NCI-H2196 (cell line): ENCODE data around the gene CUX1.
"Not testable (repeated sequence)": the region's sequence is repeated elsewhere in the genome, so short reads cannot be mapped to it uniquely, and the experiment has no call there.

Experiments
- DNase-seq: peaks from one replicate; lab custom pipeline; 2025; ENCODE audit not compliant: unreplicated experiment; lab: John Stamatoyannopoulos, UW

Gene CUX1

DNA sequence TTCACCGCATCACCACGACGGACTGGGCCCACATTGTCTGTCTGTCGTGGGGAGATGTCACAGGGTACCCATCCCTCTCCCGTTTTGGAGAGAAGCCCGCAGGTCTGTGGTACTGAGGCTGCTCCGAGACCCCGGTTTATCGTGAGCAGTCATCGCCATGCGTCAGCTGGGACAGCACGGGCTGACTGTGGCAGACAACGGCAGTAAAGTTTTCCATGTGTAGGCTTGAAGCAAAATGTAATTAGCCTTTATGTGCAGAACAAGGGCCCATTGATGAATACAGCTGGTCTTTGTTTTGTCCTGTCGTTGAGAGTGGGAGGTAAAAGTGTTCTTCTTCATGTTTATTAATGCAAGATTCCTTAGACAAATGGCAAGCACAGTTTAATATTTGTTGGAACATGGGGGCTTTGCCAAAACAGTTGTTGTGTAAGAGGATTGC lies 301.8 kb downstream of the CUX1 start:
- DNase-seq = no peak

DNA sequence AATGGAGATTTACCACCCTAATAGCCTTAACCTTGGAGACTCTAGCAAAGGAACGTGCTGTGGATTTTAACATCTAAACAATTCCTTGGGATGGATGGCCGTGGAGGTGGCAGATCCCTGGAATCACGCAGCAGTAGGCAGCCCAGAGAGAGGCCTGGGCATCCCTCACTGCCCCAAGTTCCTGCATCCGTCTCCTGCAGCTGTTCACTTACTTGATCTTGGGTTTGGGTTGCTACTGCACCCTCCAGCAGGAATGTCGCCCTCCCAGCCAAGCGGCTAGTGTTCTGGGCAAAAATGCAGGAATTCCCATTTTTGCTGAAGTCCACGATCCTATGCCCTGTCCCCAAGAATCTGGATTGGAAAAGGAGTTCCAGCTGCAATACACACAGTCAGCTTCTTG lies 302.5 kb downstream of the CUX1 start:
- DNase-seq = no peak

DNA sequence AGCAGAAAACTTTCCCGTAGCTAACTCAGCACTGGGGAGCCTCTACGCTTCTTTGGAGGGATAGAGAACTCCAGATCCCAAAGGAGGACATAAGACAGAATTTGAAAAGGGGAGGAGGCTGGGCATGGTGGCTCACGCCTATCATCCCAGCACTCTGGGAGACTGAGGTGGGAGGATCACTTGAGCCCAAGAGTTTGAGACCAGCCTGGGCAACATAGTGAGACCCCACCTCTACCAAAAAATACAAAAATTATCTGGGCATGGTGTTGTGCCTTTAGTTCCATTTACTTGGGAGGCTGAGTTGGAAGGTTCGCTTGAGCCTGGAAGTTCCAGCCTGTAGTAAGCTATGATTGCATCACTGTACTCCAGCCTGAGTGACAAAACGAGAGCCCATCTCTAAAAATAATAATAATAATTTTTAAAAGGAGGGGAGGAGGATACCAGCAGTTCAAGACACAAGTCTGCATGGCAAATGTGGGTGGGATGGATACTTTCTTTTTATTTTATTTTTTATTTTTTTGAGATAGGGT lies 303.3 kb downstream of the CUX1 start:
- DNase-seq = no peak

DNA sequence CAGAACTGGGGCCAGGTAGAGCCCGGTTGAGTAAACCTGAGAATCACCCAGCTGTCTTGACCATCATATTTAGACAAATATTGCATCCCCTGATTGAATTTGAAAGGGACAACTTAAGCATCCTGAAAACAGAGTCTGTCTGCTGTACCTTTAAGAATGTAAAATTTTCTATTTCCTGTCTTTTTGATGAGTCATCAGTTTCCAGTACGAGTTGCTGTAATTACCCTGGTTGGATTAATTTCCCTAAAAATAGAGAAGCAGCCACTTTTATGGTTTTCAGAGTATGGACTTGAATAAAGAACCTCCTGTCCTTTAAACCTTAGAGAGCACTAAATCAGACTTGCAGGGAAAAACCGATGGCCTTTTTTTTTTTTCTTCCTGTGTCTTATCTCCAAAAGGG lies 304.6 kb downstream of the CUX1 start:
- no peak for DNase-seq

DNA sequence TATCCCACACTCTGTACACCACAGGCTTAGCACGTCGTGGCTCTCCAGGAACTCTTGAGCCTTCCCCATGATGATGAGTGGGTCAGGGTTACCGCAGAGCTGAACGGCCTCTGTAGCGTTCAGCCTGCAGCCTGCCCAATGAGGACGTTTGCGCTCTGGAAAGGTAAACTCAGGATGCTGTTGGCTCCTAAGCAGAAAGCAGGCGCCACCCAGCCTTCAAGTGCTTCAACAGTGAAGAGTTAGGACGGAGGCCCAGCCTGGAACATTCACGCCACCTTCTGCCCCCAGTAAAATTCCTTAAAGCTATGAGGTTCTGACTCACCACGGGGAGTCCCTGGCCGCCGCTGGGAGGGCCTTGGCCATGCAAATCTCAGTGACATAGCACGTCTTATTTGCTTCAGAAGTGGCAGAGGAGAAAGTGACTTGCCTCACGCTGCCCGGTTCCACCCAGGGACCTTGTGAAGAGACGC lies 307.7 kb downstream of the CUX1 start:
- no peak for DNase-seq

DNA sequence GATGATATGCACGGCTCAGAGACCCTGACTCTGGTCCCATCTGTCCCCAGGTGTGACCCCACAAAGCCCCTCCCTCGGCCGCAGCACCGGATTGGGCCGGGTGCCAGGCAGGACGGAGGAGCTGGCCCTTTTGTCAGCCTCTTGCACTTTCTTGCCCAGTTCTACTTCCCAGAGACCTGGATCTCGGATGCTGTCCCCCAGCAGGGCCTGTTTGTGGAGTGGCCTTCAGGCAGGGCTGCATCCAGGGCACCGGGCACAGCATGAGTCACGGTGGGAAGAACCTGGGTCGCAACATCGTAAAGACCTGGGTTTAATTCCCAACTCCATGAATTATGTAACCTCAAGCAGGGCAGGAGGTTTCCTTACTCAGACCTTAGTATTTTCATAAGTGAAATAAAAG lies 310.9 kb downstream of the CUX1 start:
- DNase-seq = no peak

DNA sequence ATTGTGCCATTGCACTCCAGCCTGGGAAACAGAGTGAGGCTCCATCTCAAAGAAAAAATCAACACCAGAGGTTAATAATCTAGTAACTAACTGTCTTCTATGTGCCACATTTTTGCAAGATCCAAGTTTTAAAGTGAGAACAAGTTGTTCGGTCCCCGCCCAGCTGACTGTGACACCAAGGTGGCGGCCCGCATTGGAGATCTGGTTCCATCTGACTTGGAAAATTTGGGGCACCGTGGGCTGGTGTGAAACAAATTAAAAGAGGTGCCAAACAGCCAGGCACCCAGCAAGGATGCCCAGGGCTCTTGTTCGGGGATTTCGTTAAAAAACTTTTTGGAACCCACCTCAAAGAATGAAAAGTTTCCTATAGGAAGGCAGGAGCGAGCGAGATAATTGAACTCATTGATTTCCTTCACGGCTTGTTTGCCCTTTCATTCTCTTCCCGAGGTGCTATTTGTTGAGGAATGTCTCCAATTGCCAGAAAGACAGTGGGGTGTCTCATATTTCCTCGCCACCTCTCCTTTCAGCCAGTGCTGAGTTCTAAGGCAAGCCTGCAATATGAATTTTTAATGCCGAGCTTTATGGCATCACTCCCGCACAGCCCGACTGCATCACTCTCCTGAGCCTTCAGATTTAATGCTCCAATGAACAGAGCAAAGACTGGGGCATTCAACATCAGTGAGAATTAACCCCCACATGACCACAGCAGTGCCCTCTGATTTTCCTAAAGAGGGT lies 312.4 kb downstream of the CUX1 start:
- no peak for DNase-seq

DNA sequence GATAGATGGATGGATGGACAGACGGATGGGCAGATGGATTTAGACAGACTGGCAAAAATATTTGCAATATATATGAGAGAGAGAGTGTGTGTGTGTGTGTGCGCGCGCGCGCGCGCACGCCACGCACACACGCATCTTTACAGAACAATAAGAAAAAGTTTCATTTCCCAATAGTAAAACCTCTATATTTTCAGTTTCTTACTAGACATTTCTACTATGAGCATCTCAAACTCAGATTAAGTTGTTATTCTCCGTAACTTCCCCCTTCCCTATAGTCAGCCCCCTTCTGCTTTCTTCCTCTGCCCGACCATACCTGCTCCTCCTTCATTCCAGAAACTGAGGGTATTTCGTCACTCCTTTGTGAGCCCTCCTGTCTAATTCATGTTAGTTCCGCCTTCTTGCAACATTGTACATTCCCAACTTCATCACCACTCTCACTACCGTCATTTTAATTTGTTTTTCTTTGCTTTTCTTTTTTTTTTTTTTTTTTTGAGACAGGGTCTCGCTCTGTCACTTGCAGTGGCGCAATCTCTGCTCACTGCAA lies 314.9 kb downstream of the CUX1 start:
- no peak for DNase-seq

DNA sequence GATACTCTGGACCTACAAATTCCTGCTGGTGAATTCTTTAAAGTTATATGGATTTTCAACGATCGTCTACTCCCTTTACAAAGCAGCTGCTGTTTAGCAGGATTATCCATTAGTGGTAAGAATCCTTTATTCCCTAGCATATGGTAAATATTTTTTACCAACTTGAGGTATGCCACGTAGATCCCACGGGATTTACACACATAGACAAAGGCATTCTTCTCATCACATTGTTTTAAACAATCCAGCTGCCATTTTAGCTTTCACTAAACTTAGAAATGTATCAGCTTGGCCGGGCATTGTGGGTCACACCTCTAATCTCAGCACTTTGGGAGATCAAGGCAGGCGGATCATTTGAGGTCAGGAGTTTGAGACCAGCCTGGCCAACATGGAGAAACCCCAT lies 321.2 kb downstream of the CUX1 start:
- no peak for DNase-seq

DNA sequence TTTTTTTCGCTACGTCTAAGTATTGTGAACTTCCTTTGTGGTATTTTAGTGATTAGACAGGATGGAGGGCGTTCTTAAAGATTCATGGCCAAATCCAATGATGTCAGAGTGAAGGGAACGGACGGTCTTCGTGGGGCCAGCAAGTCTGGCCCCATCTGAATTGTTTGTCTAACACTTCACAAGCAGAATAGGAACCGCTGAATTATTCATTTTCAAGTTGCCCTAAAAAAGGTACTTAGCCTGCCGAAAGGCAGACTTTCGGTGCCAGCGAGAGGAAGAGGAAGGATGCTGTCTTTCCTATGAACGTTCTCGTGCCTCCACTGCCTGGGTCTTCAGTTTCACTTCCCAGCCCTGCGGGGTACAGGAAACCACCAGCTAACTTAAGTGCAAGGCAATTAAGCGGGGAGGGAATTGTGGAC lies 323.5 kb downstream of the CUX1 start:
- DNase-seq = no peak

DNA sequence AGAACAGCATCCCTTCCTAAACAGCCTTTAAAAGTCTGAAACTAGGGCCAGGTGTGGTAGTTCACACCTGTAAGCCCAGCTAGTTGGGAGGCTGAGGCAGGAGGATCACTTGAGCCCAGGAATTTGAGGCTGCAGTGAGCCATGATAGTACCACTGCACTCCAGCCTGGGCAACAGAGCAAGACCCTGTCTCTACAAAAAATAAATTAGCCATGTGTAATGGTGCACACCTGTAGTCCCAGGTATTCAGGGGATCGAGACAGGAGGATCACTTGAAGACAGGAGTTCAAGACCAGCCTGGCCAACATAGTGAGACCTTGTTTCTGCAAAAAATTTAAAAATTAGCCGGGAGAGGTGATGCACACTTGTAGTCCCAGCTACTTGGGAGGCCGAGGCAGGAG lies 325.0 kb downstream of the CUX1 start:
- DNase-seq = not testable (repeated sequence)

DNA sequence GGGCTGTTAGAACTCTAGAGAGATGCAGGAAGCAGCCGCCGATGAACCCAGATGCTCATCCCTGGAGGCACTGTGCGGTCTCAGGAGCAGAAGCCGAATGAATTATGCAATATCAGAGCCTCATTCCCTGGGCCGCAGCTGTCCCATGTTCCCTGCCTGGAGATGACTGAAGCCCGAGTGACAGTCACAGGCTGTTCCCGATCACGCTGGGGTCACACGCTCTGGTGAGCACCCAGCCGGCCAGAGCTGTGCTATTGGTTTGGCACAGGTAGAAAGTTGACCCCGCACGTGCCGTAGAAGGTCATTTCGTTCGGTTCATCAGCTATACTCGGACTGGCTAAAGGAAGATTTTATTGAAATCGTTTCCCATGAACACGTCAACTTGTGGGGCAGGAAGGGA lies 328.7 kb downstream of the CUX1 start:
- no peak for DNase-seq

DNA sequence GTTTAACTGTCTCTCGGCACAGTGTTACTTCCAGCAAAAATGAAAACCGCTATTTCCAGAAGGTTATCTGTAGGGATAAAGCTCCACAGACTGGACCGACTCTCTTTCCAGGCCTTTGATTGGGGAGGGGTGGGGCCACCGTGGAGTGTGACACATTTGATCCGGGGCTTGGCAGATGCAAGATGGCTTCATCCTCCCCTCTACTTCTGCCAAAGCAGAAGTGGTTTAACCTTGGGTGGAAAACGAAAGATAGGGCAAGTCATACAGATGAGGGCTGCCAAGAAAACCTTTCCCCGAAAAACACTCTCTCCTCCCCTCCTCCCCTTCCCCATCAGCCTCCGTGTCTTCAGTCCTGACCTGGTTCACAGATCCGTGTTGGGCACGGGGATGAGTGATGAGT lies 329.6 kb downstream of the CUX1 start:
- DNase-seq = no peak

DNA sequence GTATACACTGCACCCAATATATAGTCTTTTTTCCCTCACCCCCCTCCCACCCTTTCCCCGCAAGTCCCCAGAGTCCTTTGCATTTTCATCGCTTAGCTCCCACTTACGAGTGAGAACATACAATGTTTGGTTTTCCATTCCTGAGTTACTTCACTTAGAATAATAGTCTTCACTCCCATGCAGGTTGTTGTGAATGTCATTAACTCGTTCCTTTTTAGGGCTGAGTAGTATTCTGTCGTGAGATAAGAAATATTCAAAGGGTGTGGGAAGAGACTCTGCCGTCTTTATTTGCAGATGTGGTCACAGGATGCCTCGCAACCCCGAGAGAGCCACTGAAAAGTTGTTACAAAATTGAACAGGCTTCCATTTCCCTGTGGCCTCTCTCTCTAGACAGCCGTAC lies 331.4 kb downstream of the CUX1 start:
- no peak for DNase-seq

DNA sequence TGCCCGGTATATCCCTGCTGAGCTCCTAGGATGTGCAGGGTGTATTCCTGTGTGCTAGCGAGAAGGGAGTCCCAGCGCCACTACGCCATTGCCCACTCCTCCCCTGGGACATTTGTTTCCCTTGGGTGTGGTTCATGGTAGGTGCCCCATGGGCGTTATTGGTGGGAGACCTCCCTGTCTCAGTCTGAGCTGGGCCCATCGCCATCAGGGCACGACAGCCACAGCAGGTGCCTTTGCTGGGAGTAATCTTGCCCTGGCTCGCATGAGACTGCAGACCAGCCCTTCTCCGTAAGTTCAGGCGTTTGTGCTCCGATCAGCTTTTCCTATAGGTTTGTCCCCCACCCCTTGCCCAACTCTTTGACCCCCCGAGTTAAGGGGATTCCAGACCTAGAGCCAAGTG lies 332.0 kb downstream of the CUX1 start:
- no peak for DNase-seq

DNA sequence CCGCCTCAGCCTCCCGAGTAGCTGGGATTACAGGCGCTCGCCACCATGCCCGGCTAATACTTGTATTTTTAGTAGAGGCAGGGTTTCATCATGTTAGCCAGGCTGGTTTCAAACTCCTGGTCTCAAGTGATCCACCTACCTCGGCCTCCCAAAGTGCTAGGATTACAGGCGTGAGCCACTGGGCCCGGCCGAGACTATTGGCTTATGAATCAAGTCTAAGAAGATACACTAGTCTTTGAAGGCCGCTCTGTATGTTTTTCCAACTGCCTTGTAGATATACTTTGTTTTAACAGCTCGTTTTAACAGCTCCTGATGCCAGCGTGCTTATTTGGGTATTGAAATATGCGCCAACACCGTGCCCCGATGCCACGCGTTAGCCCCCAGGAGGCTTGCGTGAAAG lies 332.8 kb downstream of the CUX1 start:
- no peak for DNase-seq

DNA sequence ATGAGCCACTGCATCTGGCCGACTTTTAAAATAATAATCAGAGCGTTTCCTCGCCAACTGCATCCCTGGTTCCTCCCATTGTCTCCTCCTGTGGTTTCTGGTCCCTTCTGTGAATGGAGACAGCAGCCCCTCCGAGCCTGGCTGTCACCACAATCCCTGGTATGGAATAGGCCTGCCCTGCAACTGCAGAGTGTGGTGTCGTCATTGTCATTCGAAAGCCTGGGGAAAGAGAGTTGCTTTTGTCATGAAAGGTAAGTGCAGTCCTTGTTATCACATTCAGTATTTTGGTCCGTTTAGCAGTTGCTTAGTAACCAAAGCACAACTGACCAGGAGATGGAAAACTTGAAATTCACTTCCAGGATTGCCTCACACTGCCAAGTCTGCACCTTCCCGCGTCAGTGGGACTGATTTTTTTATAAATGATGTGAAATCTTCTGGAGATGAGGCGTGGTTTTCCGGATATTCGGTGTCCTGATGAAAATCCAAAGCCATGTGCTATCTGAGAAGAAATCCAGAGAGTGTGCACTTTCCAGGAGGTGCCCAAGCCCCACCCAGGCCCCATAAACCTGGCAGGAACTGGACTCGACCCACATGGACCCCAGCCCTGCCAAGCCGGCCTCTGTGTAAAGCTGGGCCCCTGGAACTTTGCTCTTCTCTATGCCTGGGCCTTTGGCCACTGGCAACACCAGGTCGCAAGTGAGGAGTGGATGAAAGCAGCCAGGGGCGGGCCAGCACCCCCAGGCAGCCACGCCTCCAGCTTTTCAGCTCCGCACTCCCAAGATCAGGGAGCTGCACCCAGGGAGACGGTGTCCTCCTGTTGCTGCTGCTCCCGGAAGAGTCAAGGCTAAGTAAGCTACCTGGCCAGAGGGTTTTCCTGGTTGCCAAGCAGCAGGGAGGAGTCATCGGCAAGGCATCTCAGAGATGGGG lies 335.5 kb downstream of the CUX1 start:
- DNase-seq = peak; percentile 34

DNA sequence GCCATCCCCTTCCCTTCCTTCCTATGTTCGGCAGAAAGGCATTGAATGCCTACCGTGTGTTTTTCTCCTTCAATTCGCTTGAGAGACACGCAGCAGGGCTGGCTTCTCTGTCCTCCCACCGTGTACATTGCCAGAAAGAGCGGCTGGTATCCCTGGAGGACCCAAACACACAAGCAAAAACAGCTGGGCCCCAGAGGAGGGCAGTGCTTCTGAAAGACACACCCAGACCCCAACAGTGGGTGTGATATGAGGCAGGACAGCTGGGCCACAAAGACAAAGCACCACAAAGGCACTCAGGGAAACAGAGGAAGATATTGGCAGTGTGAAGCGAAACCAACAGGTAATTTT lies 336.1 kb downstream of the CUX1 start:
- no peak for DNase-seq

DNA sequence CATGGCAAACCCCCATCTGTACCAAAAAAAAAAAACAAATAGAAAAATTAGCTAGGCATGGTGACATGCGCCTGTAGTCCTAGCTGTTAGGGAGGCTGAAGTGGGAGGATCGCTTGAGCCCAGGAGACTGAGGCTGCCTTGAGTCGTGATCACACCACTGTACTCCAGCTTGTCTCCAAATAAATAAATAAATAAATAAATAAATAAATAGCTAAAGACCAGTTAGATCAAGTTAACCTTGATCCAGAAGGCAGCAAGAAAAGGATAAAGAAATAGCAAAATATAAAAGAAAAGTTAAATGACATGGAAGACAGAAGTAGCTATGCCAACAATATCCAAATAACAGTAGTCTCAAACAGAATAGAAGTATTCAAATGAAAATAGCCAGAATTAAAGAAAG lies 337.0 kb downstream of the CUX1 start:
- DNase-seq = no peak

DNA sequence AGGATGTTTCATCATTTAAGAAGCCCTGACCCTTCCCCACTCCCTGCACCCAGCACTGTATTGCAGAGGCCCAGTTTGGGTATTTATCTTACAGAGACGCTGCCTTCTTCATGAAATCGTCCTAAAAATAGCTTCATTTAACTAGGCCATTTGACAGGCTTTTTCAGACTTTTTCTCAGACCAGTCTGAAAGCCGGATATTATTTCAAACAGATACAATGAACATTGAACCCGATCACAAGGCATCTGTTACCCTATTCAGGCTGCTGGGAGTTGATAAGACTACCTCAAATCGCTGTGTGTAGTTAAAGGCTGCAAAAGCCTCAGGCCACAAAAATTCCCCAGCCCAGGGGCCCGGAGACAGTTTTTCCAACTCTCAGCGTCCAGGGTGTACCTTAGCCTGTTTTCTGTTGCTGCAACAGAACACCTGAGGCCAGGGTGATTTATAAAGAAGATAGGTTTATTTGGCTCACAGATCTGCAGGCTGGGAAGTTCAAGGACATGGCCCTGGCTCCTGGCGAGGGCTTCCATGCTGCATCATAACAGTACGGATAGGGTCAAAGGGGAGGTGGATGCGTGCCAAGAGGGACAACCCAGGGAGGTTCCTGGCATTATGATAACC lies 338.5 kb downstream of the CUX1 start:
- no peak for DNase-seq

DNA sequence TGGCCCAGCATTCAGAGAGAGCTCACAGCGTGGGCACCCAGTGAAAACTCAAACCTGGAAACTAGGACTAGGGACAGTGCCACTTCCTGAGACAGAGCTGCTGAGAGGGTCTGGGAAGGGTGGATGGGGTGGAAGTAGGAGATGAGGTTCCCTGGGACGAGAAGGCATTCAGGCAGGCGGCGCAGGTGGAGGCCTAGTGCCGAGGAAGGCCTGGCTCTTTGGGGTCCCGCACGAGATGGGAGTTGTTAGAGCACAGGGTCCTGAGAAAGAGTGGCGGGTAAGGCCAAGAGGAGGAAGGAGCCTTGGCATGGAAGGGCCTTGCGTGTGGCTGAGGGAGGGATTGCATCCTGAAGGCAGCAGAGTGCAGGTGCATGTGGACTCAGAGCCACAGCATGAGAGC lies 339.4 kb downstream of the CUX1 start:
- no peak for DNase-seq
